AG09319 (cell line): Measurements from ENCODE around the gene MSL3B.
"Not testable (repeated sequence)": the region's sequence is repeated elsewhere in the genome, so short reads cannot be mapped to it uniquely, and the experiment has no call there.

Experiments used
- DNase-seq: peaks from one replicate; pipeline ENCODE4 v3.0.0-alpha.2; 2010; ENCODE audit warnings: low read depth; ENCODE audit errors: extremely low read depth
- TF ChIP-seq, protein P1 (sequence below): IDR thresholded peaks from 2 replicates; pipeline ENCODE4 v1.5.1; 2011; ENCODE audit warnings: low read depth, mild to moderate bottlenecking, inconsistent platforms, low read length, moderate library complexity

The MSL3B gene

DNA sequence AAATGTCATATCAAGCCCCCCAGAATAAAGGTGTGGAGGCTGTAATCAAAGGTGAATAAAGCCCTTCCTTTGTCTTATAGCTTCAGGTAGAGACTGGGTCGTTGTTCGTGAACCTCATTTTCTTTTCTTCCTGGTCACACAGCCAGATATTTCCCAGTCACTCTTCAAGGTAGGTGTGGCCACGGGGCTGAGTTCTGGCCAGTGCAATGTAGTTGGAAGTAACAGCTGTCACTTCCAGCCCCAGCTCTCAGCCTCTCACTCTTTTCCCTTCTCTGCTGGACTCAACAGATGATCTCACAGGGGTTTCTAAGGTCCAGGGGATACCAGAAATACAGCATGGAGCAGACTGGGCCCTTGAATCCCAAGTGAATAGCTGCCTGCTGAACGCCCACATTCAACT lies 33.2 kb upstream of the MSL3B start:
- TF ChIP-seq, protein P1, sequence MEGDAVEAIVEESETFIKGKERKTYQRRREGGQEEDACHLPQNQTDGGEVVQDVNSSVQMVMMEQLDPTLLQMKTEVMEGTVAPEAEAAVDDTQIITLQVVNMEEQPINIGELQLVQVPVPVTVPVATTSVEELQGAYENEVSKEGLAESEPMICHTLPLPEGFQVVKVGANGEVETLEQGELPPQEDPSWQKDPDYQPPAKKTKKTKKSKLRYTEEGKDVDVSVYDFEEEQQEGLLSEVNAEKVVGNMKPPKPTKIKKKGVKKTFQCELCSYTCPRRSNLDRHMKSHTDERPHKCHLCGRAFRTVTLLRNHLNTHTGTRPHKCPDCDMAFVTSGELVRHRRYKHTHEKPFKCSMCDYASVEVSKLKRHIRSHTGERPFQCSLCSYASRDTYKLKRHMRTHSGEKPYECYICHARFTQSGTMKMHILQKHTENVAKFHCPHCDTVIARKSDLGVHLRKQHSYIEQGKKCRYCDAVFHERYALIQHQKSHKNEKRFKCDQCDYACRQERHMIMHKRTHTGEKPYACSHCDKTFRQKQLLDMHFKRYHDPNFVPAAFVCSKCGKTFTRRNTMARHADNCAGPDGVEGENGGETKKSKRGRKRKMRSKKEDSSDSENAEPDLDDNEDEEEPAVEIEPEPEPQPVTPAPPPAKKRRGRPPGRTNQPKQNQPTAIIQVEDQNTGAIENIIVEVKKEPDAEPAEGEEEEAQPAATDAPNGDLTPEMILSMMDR: no peak
- no peak for DNase-seq

DNA sequence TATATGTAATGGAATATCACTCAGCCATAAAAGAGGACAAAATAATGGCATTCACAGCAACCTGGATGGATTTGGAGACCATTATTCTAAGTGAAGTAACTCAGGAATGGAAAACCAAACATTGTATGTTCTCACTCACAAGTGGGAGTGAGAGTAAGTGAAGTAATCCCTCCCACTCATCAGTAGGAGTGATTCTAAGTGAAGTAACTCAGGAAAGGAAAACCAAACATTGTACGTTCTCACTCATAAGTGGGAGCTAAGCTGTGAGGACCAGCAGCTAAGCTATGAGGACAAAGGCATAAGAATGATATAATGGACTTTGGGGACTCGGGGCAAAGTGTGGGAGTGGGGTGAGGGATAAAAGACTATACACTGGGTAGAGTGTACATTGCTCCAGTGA lies 28.1 kb upstream of the MSL3B start:
- not testable (repeated sequence) for DNase-seq

DNA sequence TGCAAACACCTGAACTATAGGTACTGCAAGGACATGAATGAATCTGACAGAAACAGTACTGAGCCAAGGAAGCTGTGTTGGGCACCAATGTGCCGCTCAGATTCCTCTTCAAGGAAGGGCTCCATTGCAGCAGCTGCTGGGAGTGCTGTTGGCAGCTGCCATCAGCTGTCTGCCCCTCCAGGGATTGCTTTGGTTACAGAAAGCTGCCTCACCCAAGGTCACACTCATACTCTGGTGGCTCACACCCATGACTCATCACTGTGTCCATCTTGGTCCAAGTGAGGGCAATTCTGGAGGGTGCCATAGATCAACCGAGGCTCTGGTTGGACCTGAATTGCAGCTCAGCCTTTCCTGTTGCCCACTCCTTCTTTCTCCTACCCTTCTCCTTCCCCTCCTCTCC lies 24.6 kb upstream of the MSL3B start:
- DNase-seq: no peak
- TF ChIP-seq, protein P1: no peak

DNA sequence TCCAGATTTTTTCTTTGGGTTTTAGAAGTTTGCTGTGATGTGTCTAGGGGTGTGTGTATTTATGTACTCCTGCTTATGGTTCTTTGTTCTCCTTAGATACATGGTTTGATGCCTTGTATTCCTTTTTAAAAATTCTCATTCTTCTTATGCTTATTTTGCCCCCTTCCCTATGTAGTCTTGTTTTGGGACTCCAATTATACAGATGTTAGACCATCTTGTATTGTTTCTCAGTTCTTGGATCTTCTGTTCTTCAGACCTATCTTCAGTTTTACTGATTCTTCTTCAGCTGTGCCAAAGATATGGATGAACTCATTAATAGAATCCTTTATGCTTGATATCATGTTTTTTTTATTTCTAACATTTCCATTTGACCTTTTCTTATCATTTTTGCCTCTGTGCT lies 14.2 kb upstream of the MSL3B start:
- TF ChIP-seq, protein P1: no peak
- no peak for DNase-seq

DNA sequence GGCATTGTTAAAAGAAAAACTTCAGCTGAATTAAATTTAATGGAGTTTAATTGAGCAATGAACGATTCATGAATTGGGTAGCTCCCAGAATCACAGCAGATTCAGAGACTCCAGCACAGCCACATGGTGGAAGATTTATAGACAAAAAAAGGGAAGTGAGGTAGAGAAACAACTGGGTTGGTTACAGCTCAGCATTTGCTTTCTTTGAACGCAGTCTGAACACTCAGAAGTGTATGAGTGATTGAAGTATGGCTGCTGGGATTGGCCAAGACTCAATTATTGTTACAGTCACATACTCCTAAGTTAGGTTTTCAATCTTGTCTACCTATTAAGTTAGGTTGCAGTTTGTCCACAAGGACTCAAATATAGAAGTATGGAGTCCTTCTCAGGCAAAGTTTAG lies 3.9 kb upstream of the MSL3B start:
- not testable (repeated sequence) for DNase-seq

DNA sequence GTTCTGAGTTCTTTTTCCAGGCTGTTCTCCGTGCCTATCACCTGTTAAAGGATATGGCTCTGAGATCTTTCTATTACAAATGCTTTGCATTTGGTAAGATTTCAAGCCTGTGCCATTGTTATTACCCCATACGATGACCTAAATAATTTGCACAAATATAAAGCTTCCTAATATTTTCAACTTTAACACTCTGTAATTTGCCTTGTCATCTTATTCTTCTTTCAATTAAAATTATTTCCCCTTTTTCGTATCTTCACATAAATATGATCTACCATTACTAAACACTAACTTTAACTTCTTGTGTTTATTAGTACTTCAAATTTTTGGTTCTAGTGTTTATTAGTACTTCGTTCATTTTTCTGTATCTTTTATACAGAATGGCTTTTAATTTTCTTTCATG lies 3.2 kb upstream of the MSL3B start:
- TF ChIP-seq, protein P1: no peak
- no peak for DNase-seq

DNA sequence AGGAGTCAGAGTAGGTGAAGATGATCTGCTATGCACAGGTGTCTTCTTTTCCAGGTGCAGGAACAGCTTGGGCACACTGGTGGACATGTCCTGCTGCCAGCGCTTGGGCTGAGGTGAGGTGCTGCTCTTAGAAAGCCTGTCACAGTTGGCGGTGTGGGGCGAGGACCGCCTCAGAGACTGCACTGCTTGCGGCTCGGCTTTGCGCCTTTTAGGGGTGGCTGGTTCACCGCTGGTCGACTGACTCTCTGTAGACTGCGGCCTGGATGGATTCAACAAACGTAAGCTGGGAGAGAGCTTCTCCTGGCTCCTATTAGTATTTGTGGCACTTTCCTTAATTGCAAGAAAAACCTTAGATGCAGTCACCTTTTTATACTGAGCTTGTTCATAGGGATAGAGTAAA lies 1.7 kb downstream of the MSL3B start:
- TF ChIP-seq, protein P1: no peak

DNA sequence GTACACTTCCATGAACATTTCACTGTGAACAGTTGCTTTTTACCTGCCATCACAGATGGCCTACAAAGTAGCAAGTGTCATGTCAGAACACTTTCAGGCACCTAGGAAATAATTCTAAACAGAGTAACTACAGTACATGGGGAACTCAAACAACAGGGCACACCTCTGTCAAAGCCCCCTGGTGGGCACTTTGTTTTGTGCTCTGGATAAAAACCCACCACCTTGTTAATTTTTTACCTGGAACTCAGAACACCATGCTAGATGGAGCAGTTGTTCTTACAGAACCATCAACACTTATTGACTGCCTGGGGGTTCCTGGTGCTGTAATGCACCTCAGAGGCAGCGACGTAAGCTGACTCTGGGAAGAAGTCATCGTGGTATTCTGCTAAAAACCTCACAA lies 2.3 kb downstream of the MSL3B start:
- TF ChIP-seq, protein P1: no peak; the same call in 1 of the 2 replicates
- no peak for DNase-seq

More for the DNA sequence above, 1.7 kb downstream of the MSL3B start:
- DNase-seq: no peak
